Measurements from ENCODE around the gene PDLIM4.

DNA sequence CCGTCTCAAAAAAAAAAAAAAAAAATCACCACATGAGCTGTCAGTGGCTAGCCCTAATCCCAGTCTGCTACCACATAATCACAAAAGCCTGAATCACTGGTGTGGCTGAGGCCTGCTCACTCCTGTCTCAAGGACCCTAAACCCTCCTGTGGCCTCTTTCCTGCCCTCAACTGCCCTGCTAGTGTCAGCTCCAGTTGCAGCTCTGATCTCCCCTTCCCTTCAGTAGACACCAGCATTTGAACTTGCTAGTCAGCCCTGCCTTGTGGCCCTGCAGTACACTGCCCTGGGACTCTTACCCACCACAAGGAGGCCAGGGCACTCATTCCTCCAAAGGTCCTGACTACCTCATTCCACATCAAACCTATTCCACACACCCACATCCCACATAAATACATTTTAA, 20.4 kb upstream of the PDLIM4 start:
- TF ChIP-seq POLR2A (IDR thresholded peaks at IDR 0.05), result no peak
- TF ChIP-seq, protein P1, sequence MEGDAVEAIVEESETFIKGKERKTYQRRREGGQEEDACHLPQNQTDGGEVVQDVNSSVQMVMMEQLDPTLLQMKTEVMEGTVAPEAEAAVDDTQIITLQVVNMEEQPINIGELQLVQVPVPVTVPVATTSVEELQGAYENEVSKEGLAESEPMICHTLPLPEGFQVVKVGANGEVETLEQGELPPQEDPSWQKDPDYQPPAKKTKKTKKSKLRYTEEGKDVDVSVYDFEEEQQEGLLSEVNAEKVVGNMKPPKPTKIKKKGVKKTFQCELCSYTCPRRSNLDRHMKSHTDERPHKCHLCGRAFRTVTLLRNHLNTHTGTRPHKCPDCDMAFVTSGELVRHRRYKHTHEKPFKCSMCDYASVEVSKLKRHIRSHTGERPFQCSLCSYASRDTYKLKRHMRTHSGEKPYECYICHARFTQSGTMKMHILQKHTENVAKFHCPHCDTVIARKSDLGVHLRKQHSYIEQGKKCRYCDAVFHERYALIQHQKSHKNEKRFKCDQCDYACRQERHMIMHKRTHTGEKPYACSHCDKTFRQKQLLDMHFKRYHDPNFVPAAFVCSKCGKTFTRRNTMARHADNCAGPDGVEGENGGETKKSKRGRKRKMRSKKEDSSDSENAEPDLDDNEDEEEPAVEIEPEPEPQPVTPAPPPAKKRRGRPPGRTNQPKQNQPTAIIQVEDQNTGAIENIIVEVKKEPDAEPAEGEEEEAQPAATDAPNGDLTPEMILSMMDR (IDR thresholded peaks at IDR 0.05), result no peak

Data from Peyer's patch (tissue), 4 donors.